Measurements from ENCODE around the gene HEATR3.

The HEATR3 gene

DNA sequence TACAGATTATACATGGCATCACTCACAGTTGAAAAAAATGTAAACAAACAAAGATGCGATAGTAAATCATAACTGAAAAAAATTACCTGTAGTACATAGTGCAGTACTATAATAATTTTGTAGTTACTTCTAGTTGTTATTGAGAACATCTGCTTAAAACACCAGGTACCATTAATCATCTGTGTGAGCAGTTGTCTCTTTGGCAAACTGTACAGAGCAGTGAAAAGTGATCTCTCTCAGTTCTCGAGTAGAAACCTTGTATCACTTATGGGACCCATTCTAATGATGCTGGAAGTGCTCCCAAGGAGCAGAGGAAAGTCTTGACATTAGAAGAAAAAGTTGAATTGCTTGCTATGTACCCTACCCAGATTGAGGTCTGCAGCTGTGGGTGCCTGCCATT lies 78.4 kb downstream of the HEATR3 start:
- no peak for DNase-seq (ENCODE audit: low spot score)
- TF ChIP-seq, protein P1, sequence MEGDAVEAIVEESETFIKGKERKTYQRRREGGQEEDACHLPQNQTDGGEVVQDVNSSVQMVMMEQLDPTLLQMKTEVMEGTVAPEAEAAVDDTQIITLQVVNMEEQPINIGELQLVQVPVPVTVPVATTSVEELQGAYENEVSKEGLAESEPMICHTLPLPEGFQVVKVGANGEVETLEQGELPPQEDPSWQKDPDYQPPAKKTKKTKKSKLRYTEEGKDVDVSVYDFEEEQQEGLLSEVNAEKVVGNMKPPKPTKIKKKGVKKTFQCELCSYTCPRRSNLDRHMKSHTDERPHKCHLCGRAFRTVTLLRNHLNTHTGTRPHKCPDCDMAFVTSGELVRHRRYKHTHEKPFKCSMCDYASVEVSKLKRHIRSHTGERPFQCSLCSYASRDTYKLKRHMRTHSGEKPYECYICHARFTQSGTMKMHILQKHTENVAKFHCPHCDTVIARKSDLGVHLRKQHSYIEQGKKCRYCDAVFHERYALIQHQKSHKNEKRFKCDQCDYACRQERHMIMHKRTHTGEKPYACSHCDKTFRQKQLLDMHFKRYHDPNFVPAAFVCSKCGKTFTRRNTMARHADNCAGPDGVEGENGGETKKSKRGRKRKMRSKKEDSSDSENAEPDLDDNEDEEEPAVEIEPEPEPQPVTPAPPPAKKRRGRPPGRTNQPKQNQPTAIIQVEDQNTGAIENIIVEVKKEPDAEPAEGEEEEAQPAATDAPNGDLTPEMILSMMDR (IDR thresholded peaks at IDR 0.05; ENCODE audit: borderline replicate concordance, control extremely low read depth, extremely low read depth, insufficient read depth, missing control alignments), result no peak
- in situ Hi-C loops (cut with MboI; ENCODE audit: low sequenced_read_pairs, unreplicated experiment), result no loop called here

DNA sequence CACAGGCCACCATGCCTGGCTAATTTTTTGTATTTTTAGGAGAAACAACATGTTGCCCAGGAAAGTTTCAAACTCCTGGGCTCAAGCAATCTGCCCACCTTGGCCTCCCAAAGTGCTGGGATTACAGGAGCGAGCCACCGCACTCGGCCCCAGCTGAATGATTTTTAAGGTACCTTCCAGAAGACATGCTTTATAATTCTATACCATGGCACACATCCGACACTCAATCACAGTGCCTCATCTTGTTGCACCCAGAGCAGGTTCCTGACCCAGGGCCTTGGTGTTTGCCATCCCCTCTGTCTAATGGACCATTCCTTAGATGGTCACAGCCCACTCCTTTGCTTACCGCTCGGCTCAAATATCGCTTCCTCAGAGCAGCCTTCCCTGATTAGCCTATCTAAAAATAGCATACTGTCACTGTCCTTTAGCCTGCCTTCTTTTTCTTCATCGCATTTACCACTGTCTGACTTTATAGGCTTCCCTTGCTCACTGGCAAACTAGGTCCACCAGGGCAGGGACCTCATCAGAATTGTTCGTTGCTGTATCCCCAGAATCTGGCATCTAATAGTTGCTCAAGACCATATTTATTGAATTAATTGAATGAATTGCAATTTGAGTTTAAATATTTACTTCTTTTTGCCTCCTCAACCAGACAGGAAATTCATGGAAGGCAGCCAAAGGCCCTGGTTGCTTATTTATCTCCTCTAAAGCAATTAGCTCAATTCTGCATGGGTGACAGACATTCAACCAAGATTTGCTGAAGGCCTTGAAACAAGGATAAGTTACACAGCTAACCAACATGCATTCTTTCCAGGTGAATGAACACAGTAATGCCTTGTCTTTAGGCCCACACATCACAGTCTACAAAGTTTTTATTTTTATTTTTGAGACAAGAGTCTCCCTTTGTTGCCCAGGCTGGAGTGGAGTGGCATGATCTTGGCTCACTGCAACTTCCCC lies 81.0 kb downstream of the HEATR3 start:
- in situ Hi-C loops (cut with MboI; ENCODE audit: low sequenced_read_pairs, unreplicated experiment), result no loop called here
- TF ChIP-seq, protein P1 (IDR thresholded peaks at IDR 0.05; ENCODE audit: borderline replicate concordance, control extremely low read depth, extremely low read depth, insufficient read depth, missing control alignments), result no peak

DNA sequence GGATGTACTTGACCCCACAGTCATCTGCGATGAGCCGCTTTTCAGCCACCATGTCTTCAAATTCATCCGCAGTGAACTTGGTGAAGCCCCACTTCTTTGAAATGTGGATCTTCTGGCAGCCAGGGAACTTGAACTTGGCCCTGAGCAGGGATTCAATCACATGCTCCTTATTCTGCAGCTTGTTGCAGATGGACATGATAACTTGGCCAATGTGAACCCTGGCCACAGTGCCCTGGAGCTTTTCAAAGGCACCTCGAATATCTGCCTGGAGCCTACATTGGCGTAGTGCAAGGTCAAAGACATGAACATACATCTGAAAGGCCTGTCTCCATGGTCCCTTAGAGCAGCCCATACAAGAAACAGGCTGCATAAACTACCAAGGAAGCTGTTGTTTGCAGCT lies 85.6 kb downstream of the HEATR3 start:
- TF ChIP-seq, protein P1 (IDR thresholded peaks at IDR 0.05; ENCODE audit: borderline replicate concordance, control extremely low read depth, extremely low read depth, insufficient read depth, missing control alignments), result no peak
- in situ Hi-C loops (cut with MboI; ENCODE audit: low sequenced_read_pairs, unreplicated experiment), result no loop called here
- DNase-seq (ENCODE audit: low spot score), result no peak

More for the DNA sequence above, 81.0 kb downstream of the HEATR3 start:
- no peak for DNase-seq (ENCODE audit: low spot score)

DNA sequence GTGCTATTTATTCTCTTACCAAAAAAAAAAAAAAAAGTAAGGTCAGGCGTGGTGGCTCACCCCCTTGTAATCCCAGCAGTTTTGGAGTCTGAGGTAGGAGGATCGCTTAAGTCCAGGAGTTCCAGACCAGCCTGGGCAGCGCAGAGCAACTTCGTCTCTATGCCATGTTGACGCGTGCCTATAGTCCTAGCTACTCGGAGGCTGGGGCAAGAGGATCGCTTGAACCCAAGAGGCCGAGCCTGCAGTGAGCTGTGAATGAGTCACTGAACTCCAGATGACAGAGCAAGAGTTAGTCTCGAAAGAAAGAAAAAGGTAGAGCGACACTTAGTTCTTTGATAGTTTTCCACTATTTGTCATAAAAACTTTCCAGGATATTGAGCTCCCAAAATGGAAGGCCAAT lies 86.0 kb downstream of the HEATR3 start:
- in situ Hi-C loops (cut with MboI; ENCODE audit: low sequenced_read_pairs, unreplicated experiment), result no loop called here
- TF ChIP-seq, protein P1 (IDR thresholded peaks at IDR 0.05; ENCODE audit: borderline replicate concordance, control extremely low read depth, extremely low read depth, insufficient read depth, missing control alignments), result no peak
- no peak for DNase-seq (ENCODE audit: low spot score)

DNA sequence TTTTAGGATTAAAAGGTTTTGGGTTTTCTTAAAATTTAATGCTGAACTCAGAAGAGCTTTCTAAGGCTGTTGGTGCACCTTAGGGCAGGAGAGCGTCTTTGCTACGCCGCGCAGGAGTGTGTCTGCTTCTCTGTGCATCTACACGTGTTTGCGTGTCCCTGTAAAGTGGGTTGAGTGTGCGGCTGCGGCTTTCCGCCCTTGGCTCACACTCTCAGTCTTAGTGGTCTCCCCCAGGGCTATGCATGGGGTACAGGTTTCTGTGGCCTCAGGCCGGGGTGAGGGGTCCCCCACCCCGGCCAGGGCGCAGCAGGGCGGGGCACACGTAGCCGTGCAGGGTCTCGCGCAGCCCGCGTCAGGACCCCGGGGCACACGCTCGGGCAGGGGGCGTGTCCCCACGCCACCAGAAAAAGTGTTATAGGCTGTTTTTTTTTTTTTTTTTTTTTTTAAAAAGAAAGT lies 86.6 kb downstream of the HEATR3 start:
- TF ChIP-seq, protein P1 (IDR thresholded peaks at IDR 0.05; ENCODE audit: borderline replicate concordance, control extremely low read depth, extremely low read depth, insufficient read depth, missing control alignments), result no peak
- DNase-seq (ENCODE audit: low spot score), result peak; percentile 83
- in situ Hi-C loops (cut with MboI; ENCODE audit: low sequenced_read_pairs, unreplicated experiment), result no loop called here

DNA sequence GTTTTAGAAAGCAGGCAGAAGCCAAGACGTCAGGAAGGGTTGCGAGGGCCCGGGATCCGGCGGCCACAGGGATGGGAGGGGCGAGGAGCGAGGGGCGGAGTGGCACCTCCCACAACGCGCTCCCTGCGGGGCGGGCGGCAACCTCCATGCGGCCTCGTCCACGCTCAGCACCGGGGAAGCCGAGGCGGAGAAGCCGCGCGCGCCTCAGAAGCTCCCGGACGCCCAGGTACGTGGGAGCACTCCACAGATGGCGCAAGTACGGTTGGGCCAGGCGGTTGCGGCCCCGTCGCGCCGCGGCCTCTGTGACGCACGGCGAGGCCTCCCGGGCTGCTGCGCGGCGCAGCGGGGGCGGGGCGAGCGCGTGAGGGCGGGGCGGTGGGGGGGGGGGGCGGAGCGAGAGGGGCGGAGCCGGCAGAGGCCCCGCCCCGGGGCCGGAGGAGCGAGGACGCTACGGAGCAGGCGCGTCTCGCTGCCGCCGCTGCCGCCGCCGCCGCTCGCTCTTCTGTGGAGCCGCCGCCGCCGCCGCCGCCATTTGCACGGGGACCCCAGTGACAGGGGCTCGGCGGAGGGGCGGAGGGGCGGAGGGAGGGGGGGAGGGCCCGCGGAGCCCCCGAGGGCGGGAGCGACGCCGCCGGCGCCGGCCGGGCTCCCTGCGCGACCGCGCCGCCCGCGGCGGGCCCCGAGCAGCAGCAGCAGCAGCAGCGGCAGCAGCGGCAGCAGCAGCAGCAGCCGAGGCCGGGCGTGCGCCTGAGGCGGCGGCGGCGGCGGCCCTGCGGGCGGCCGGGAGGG lies 87.2 kb downstream of the HEATR3 start, which contains the start of gene TENT4B:
Gene TENT4B, plus strand, starts transcription at position 500 of the 789 bp plus-strand sequence. CDS start 316 bp downstream, outside the sequence.
- TF ChIP-seq, protein P1 (IDR thresholded peaks at IDR 0.05; ENCODE audit: borderline replicate concordance, control extremely low read depth, extremely low read depth, insufficient read depth, missing control alignments), result no peak

More for the DNA sequence above, 87.2 kb downstream of the HEATR3 start, which contains the start of gene TENT4B:
- peak; percentile 98 for DNase-seq (ENCODE audit: low spot score)
- in situ Hi-C loops (cut with MboI; ENCODE audit: low sequenced_read_pairs, unreplicated experiment), result no loop called here
